GM10266 (cell line): ENCODE data around the gene COL28A1.

ENCODE experiments used
- DNase-seq: peaks from one replicate; pipeline ENCODE4 v3.0.0; 2012; ENCODE audit errors: extremely low spot score
- TF ChIP-seq, protein P1 (sequence below): IDR thresholded peaks from 2 replicates; pipeline ENCODE4 v1.5.1; 2012; ENCODE audit warnings: mild to moderate bottlenecking, low read depth; ENCODE audit not compliant: control insufficient read depth, insufficient read depth; ENCODE audit errors: missing control alignments

Gene COL28A1

DNA sequence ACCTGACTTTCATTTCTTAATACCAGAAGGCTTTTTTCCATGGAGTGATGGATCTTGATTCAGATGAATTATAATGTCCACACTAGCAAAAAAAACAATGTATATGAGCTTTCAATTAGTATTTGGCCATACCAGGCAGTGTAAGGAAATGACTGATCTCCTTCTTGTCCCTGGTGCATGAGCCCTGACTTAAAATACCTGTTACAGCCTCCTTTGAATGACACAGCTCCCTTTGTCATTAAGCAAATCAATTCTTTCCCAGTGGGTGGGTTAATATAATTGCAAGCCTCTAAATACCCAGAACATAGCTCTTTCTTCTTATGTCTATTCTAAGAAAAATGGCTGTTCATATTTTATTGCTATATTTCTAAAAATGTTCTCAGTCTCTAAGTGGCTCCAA, 188.6 kb downstream of the COL28A1 start:
- no peak for DNase-seq

DNA sequence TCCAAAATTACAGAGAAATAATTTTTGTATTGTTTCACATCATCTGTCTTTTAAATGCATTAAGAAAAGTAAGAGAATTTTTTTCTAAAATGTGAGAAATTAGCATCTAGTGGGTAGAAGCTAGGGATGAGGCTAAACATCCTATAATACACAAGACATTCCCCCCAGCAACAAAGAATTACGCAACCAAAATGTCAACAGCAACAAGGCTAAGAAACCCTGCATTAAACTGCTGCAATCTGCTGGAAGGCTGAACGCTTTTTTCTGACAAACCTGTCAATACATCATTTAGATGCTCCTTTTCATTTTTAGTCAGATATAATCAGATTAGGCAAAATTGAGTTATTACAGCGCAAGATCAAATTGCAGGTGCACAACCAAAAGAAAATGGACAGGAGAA, 191.1 kb downstream of the COL28A1 start:
- no peak for DNase-seq
- TF ChIP-seq, protein P1, sequence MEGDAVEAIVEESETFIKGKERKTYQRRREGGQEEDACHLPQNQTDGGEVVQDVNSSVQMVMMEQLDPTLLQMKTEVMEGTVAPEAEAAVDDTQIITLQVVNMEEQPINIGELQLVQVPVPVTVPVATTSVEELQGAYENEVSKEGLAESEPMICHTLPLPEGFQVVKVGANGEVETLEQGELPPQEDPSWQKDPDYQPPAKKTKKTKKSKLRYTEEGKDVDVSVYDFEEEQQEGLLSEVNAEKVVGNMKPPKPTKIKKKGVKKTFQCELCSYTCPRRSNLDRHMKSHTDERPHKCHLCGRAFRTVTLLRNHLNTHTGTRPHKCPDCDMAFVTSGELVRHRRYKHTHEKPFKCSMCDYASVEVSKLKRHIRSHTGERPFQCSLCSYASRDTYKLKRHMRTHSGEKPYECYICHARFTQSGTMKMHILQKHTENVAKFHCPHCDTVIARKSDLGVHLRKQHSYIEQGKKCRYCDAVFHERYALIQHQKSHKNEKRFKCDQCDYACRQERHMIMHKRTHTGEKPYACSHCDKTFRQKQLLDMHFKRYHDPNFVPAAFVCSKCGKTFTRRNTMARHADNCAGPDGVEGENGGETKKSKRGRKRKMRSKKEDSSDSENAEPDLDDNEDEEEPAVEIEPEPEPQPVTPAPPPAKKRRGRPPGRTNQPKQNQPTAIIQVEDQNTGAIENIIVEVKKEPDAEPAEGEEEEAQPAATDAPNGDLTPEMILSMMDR = no peak

More for the DNA sequence above, 188.6 kb downstream of the COL28A1 start:
- TF ChIP-seq, protein P1 = no peak

DNA sequence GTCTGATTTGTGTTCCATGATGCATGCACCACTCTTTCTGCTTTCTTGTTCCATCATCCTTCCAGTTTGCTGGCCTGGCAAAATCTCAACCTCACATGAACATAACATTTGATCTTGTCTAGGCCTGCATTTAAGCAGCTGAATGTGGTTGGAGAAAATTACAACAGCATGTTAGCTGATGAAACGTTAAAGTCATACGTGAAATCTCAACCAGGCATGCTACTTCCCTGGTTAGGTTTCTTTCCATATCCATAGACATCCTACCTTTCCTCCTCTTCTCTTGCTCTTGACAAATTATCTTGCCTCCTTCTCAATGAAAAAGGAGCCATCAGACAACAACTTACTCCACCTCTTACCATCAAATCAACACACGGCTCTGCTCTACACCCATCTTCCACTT, 199.8 kb downstream of the COL28A1 start:
- TF ChIP-seq, protein P1 = no peak

DNA sequence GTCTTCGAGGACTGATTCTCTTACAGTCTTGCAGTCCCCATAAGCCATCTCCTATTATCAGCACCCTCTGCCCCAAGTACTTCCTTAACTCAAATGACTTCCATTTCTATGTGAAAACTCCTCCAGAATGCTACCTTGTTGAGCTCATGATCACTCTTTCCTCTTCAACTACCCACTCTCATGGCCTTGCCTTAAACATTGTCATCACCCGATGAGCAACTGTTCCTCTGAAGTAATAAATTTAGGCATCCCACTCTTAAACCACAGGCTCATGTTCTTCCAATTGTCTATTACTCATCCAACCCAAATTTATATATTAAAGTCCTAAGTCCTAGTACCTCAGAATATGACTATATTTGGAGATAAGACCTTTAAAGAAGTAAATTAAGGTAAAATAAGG, 200.5 kb downstream of the COL28A1 start:
- DNase-seq = no peak
- TF ChIP-seq, protein P1 = no peak

More for the DNA sequence above, 199.8 kb downstream of the COL28A1 start:
- no peak for DNase-seq

DNA sequence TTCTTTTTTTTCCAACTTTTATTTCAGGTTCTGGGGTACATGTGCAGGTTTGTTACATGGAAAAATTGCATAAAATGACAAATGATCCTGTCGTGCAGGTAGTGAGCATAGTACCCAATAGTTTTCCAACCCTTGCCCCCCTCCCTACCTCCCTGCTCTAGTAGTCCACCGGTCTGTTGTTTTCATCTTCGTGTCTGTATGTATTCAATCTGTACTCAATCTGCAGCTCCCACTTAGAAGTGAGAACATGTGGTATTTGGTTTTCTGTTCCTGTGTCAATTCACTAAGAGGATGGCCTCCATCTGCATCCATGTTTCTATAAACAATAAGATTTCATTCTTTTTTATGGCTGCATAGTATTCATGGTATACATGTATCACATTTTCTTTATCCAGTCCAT, 202.1 kb downstream of the COL28A1 start:
- no peak for DNase-seq
- TF ChIP-seq, protein P1 = no peak

DNA sequence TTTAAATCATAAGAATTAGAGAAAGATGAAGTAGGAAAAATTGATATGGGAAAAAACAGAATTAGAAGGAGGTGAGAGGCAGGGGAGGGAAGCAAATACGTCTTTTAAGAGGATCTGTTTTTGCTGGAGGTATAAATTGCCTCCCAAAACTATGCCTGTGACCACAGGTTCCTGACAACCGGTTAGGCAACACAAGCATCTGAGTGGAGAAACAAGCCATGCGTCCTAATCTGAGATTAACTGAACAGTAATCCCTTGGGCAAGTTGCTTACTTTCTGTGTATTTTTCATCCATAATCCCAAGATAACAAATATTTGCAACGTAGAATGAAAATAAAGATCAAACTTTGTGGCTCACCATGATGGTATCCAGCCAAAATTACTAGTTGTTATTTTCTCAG, 204.2 kb downstream of the COL28A1 start:
- TF ChIP-seq, protein P1 = no peak

DNA sequence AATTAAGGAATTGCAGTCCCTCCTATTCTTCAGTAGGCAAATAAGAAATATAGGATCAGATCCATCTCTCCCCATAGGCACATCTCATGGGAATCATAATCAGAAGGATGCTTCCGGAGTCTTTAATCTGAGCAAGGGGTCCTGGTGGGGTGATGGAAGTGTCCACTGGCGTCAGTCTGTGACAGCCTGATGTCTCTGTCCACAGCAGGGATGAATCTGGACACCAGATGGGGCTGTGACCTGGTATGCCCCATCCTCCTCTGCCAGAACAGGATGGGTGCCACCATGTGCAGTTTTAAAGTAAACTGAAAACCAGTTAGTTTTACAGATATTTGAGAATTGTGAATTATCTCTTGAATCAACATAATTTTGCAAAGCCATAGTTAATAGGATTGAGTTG, 204.7 kb downstream of the COL28A1 start:
- DNase-seq = no peak
- TF ChIP-seq, protein P1 = no peak

More for the DNA sequence above, 204.2 kb downstream of the COL28A1 start:
- DNase-seq = no peak
